GM23338 (cell line): ENCODE measurements around the gene AGAP1. TPM values are rescaled to one million over a fixed set of nuclear protein-coding genes. Genes with fewer than 3 reads are reported as not detected.

ENCODE experiments used
- ATAC-seq: fragments of 200-7000 bp; cut with Tn5 transposase; 3 replicates; pipeline ENCODE4 v1.9.1; 2020
- DNase-seq: peaks from one replicate; pipeline ENCODE4 v3.0.0-alpha.2; 2015; ENCODE audit warnings: low spot score
- H2AFZ ChIP-seq: fragments of 200-600 bp; sonication (generic); 2 replicates; pipeline ENCODE4 v1.8.0; 2016; ENCODE audit warnings: antibody characterized with exemption, mild to moderate bottlenecking, moderate library complexity
- H3F3A ChIP-seq: fragments of 200-600 bp; sonication (generic); replicated peaks from 2 replicates; pipeline ENCODE4 v1.8.0; 2017; ENCODE audit warnings: antibody characterized with exemption, mixed run types, low read depth
- H3K27ac ChIP-seq: fragments of 200-600 bp; sonication (generic); 2 replicates; pipeline ENCODE4 v1.6.1; 2016; ENCODE audit warnings: low read depth
- H3K27me3 ChIP-seq: fragments of 200-600 bp; sonication (generic); 2 replicates; pipeline ENCODE4 v1.8.0; 2016; ENCODE audit warnings: mild to moderate bottlenecking, mixed run types, moderate library complexity; ENCODE audit not compliant: insufficient read depth
- H3K36me3 ChIP-seq: fragments of 200-600 bp; sonication (generic); 2 replicates; pipeline ENCODE4 v1.8.0; 2016; ENCODE audit warnings: mild to moderate bottlenecking; ENCODE audit not compliant: insufficient read depth
- H3K4me1 ChIP-seq: fragments of 200-600 bp; sonication (generic); 2 replicates; pipeline ENCODE4 v1.8.0; 2016; ENCODE audit warnings: mild to moderate bottlenecking, moderate library complexity; ENCODE audit not compliant: insufficient read depth
- H3K4me2 ChIP-seq: fragments of 200-600 bp; sonication (generic); 2 replicates; pipeline ENCODE4 v1.7.1; 2017; ENCODE audit warnings: mixed run types
- H3K4me3 ChIP-seq: fragments of 200-600 bp; sonication (generic); 2 replicates; pipeline ENCODE4 v1.6.1; 2016; ENCODE audit warnings: mixed run types
- H3K79me2 ChIP-seq: fragments of 200-600 bp; sonication (generic); replicated peaks from 2 replicates; pipeline ENCODE4 v1.8.0; 2017; ENCODE audit warnings: mild to moderate bottlenecking; ENCODE audit not compliant: insufficient read depth
- H3K9me2 ChIP-seq: fragments of 200-600 bp; sonication (generic); 2 replicates; pipeline ENCODE4 v1.8.0; 2017; ENCODE audit not compliant: insufficient read depth
- H4K20me1 ChIP-seq: fragments of 200-600 bp; sonication (generic); replicated peaks from 2 replicates; pipeline ENCODE4 v1.8.0; 2017; ENCODE audit warnings: mild to moderate bottlenecking; ENCODE audit not compliant: insufficient read depth
- H3K27ac Mint-ChIP-seq: 2 replicates; pipeline ENCODE4 v1.8.0; 2020; ENCODE audit warnings: inconsistent platforms, mild to moderate bottlenecking, moderate library complexity, mixed read lengths
- H3K27me3 Mint-ChIP-seq: 3 replicates; pipeline ENCODE4 v1.8.0; 2022; ENCODE audit warnings: low read depth, mild to moderate bottlenecking, moderate library complexity, mixed read lengths, inconsistent platforms; ENCODE audit not compliant: insufficient read depth, poor library complexity
- H3K36me3 Mint-ChIP-seq: 3 replicates; pipeline ENCODE4 v1.8.0; 2021; ENCODE audit warnings: low read depth, mild to moderate bottlenecking, inconsistent platforms, moderate library complexity, mixed read lengths
- H3K4me1 Mint-ChIP-seq: 3 replicates; pipeline ENCODE4 v1.8.0; 2020; ENCODE audit warnings: mild to moderate bottlenecking, inconsistent platforms, mixed read lengths
- H3K4me3 Mint-ChIP-seq: 3 replicates; pipeline ENCODE4 v1.8.0; 2021; ENCODE audit warnings: moderate library complexity, mild to moderate bottlenecking, inconsistent platforms, mixed read lengths
- H3K9me3 Mint-ChIP-seq: 3 replicates; pipeline ENCODE4 v1.8.0; 2020; ENCODE audit warnings: moderate library complexity, mild to moderate bottlenecking, inconsistent platforms, mixed read lengths
- CTCF ChIP-seq, 2 experiments: fragments of 200-600 bp in 1 of 2; sonication (generic) in 1 of 2; conservative IDR thresholded peaks; 2 replicates each; pipeline versions ENCODE4 v1.5.1 to v1.6.1; 2016 to 2017; ENCODE audit warnings: antibody characterized with exemption in 2 of 2, low read depth in 2 of 2, mild to moderate bottlenecking in 2 of 2, moderate library complexity in 1 of 2
- EZH2 ChIP-seq: fragments of 200-600 bp; sonication (generic); IDR thresholded peaks from one replicate; pipeline ENCODE4 v1.8.0; 2017; ENCODE audit warnings: antibody characterized with exemption, mild to moderate bottlenecking, low read depth; ENCODE audit not compliant: unreplicated experiment
- EZH2phosphoT487 ChIP-seq: fragments of 200-600 bp; sonication (generic); IDR thresholded peaks from one replicate; pipeline ENCODE4 v1.8.1; 2018; ENCODE audit warnings: antibody characterized with exemption; ENCODE audit not compliant: unreplicated experiment
- JUNB ChIP-seq: IDR thresholded peaks from one replicate; pipeline ENCODE4 v1.6.1; 2016; ENCODE audit warnings: antibody characterized with exemption; ENCODE audit not compliant: unreplicated experiment
- POLR2AphosphoS5 ChIP-seq: IDR thresholded peaks from 2 replicates; pipeline ENCODE4 v1.6.1; 2016; ENCODE audit warnings: antibody characterized with exemption, low read depth
- STAT1 ChIP-seq: IDR thresholded peaks from one replicate; pipeline ENCODE4 v1.6.1; 2016; ENCODE audit warnings: antibody characterized with exemption; ENCODE audit not compliant: unreplicated experiment
- ZNF114 ChIP-seq: fragments of 250-450 bp; sonication (Bioruptor Pico); IDR thresholded peaks from 2 replicates; pipeline ENCODE4 v1.5.0; 2020; ENCODE audit warnings: mild to moderate bottlenecking, moderate library complexity
- ZNF331 ChIP-seq: fragments of 250-450 bp; sonication (Bioruptor Pico); IDR thresholded peaks from 2 replicates; pipeline ENCODE4 v1.5.0; 2020; ENCODE audit warnings: low read depth, mild to moderate bottlenecking, moderate library complexity
- ZNF462 ChIP-seq: fragments of 250-450 bp; sonication (Bioruptor Pico); IDR thresholded peaks from 2 replicates; pipeline ENCODE4 v1.5.0; 2020; ENCODE audit warnings: mild to moderate bottlenecking, moderate library complexity
- polyA plus RNA-seq: library from polyadenylated mRNA; unstranded; fragments of >200 nt; fragmentation: Nextera tagmentation; extraction: Ambion mirVana; gene quantifications from 2 replicates; pipeline ENCODE4 v1.2.1, GENCODE V29; 2016
- total RNA-seq: library from RNA; depleted of rRNA; stranded (reverse); fragments of >200 nt; shearing (Covaris generic); gene quantifications from 2 replicates; pipeline ENCODE4 v1.2.3, GENCODE V29; 2014
- TF ChIP-seq, protein P1 (sequence below): IDR thresholded peaks from one replicate; pipeline ENCODE4 v1.6.1; 2018; ENCODE audit warnings: antibody characterized with exemption; ENCODE audit not compliant: unreplicated experiment
- TF ChIP-seq, protein P2 (sequence below): IDR thresholded peaks from 2 replicates; pipeline ENCODE4 v1.6.1; 2016; ENCODE audit warnings: antibody characterized with exemption

Gene AGAP1
- total and polyA plus RNA-seq, 2 experiments from 2014 or later, result 13.3 to 27.9 TPM

DNA sequence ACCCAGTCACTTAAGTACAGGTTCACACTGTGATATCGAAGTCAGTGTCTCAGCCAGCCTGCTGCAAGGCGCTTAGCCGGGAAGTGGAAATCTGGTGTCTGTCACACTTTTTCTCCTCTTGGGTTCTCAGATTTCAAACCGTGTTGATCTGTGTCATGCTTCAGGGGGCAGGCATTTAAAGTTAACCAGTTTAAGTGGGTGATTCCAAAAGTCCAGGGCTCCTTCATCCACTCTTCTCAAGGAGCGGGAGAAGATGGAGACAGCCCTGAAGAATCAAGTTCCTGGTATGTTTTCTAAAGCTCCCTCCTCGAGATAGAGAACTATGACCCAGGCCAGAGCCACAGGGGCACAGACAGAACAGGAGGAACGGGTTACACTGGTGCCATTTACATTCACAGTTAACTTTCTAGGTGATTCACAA, 342.7 kb downstream of the AGAP1 start:
- H4K20me1 ChIP-seq, result peaks cover 3% of the 10 kb centered on the region
- no peaks in the 10 kb centered on the region for H3K9me2 ChIP-seq
- peaks cover 4% of the 10 kb centered on the region; the same call in 1 of the 2 replicates for H3K4me1 ChIP-seq
- TF ChIP-seq EZH2 (no peak), ZNF114 (no peak), ZNF331 (no peak), JUNB (no peak), ZNF462 (CRISPR knock-in tag) (no peak), CTCF (conservative IDR thresholded peaks at IDR 0.05; ENCODE audit: low read depth in 2 of 2) (no peak), STAT1 (no peak), EZH2phosphoT487 (no peak), POLR2AphosphoS5 (no peak)
- TF ChIP-seq, protein P1, sequence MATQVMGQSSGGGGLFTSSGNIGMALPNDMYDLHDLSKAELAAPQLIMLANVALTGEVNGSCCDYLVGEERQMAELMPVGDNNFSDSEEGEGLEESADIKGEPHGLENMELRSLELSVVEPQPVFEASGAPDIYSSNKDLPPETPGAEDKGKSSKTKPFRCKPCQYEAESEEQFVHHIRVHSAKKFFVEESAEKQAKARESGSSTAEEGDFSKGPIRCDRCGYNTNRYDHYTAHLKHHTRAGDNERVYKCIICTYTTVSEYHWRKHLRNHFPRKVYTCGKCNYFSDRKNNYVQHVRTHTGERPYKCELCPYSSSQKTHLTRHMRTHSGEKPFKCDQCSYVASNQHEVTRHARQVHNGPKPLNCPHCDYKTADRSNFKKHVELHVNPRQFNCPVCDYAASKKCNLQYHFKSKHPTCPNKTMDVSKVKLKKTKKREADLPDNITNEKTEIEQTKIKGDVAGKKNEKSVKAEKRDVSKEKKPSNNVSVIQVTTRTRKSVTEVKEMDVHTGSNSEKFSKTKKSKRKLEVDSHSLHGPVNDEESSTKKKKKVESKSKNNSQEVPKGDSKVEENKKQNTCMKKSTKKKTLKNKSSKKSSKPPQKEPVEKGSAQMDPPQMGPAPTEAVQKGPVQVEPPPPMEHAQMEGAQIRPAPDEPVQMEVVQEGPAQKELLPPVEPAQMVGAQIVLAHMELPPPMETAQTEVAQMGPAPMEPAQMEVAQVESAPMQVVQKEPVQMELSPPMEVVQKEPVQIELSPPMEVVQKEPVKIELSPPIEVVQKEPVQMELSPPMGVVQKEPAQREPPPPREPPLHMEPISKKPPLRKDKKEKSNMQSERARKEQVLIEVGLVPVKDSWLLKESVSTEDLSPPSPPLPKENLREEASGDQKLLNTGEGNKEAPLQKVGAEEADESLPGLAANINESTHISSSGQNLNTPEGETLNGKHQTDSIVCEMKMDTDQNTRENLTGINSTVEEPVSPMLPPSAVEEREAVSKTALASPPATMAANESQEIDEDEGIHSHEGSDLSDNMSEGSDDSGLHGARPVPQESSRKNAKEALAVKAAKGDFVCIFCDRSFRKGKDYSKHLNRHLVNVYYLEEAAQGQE, result no peak
- TF ChIP-seq, protein P2, sequence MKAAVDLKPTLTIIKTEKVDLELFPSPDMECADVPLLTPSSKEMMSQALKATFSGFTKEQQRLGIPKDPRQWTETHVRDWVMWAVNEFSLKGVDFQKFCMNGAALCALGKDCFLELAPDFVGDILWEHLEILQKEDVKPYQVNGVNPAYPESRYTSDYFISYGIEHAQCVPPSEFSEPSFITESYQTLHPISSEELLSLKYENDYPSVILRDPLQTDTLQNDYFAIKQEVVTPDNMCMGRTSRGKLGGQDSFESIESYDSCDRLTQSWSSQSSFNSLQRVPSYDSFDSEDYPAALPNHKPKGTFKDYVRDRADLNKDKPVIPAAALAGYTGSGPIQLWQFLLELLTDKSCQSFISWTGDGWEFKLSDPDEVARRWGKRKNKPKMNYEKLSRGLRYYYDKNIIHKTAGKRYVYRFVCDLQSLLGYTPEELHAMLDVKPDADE, result no peak
- DNase-seq, result peak; percentile 46
- ATAC-seq, result peak; percentile 65
- H3K27me3 ChIP-seq, result no peaks in the 10 kb centered on the region
- no peak overlapping the region for H3K4me2 ChIP-seq
- Mint-ChIP-seq H3K9me3 (no peaks in the 10 kb centered on the region), H3K27ac (peak overlapping the region; percentile 43; the same call in 1 of the 2 replicates), H3K27me3 (peaks cover 6% of the 10 kb centered on the region), H3K4me3 (no peak overlapping the region), H3K36me3 (no peaks in the 10 kb centered on the region), H3K4me1 (peaks cover 16% of the 10 kb centered on the region)
- H3K79me2 ChIP-seq, result no peaks in the 10 kb centered on the region
- H3F3A ChIP-seq, result no peaks in the 10 kb centered on the region
- no peak overlapping the region for H3K4me3 ChIP-seq
- H2AFZ ChIP-seq, result no peak overlapping the region
- H3K27ac ChIP-seq, result no peak overlapping the region
- H3K36me3 ChIP-seq, result no peaks in the 10 kb centered on the region
